GM10248 (cell line): Measurements from ENCODE around the gene GRIA1.

Experiments used
- CTCF ChIA-PET: fragments of 300-600 bp; sonication (Branson Sonifier 250); formaldehyde crosslinking; extraction: SDS; loops from one replicate; lab custom pipeline; 2021; ENCODE audit warnings: antibody characterized with exemption; lab: Yijun Ruan, JAX
- POLR2A ChIA-PET: fragments of 350-650 bp; sonication (Branson Sonifier 250); formaldehyde crosslinking; extraction: SDS; loops from one replicate; lab custom pipeline; 2020; ENCODE audit warnings: antibody characterized with exemption; lab: Yijun Ruan, JAX
- DNase-seq: peaks from one replicate; pipeline ENCODE4 v3.0.0; 2012; ENCODE audit errors: extremely low spot score
- TF ChIP-seq, protein P1 (sequence below): IDR thresholded peaks from 2 replicates; pipeline ENCODE4 v1.5.1; 2012; ENCODE audit warnings: mild to moderate bottlenecking, low read depth; ENCODE audit errors: extremely low read depth, missing control alignments, control extremely low read depth

GRIA1 gene

DNA sequence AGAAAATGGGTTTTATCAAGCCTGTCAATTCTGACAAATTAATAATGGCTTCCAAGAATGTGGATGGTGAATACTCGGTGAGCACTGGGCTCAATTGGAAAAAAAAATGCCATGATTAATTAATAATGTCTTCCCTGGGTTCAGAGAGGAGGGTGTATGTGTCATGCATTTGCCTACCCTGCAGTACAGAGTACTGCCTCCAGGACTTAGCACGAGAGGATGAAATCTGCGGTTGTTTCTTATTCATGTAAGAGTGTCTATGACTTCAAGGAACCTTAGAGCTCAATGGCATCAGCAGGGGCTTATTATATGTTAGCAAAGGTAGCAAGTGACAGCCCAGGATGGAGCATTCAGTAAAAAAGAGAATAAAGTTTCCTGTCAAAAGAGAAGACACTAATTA, 132.7 kb downstream of the GRIA1 start:
- DNase-seq: no peak
- POLR2A ChIA-PET: no interaction called here
- TF ChIP-seq, protein P1, sequence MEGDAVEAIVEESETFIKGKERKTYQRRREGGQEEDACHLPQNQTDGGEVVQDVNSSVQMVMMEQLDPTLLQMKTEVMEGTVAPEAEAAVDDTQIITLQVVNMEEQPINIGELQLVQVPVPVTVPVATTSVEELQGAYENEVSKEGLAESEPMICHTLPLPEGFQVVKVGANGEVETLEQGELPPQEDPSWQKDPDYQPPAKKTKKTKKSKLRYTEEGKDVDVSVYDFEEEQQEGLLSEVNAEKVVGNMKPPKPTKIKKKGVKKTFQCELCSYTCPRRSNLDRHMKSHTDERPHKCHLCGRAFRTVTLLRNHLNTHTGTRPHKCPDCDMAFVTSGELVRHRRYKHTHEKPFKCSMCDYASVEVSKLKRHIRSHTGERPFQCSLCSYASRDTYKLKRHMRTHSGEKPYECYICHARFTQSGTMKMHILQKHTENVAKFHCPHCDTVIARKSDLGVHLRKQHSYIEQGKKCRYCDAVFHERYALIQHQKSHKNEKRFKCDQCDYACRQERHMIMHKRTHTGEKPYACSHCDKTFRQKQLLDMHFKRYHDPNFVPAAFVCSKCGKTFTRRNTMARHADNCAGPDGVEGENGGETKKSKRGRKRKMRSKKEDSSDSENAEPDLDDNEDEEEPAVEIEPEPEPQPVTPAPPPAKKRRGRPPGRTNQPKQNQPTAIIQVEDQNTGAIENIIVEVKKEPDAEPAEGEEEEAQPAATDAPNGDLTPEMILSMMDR: no peak
- CTCF ChIA-PET: interaction anchor here (0.8 kb wide), 1 partner anchor 12 kb away, joined by 3 read pairs; no protein-coding TSS in a partner anchor

DNA sequence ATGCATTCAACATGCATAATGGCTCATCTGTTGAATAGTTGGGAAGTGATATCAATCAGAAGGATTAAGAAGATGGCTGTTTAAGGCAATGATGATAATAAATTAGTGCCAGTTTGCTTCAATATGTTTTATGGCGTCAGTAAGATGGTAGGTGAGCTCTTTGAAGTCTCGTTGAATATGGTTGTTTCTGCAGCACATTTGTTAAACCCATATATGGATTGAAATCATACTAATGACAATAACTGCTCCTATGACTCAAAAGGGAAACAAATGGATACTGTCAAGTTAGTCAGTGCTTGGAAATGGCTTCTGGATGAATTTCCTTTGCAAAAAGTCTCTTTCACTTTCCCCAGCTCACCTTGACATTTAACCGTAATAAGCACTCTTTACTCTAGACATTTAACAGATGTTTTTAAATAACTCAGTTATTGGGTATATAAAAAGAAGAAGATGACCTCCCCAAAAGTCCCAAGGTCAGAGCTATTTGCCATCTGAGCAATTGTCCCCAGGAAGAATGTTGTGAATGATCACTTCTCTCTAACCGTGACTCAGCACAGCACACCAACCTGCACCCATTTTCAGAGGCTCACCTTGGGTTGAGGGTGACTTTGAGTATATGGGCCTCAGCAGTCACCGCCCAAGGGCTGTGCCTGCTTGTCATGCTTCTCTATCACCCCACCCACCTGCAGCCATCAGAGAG, 133.4 kb downstream of the GRIA1 start:
- ChIA-PET CTCF (interaction anchor here (0.8 kb wide), 1 partner anchor 11 kb away, joined by 3 read pairs; no protein-coding TSS in a partner anchor), POLR2A (no interaction called here)
- TF ChIP-seq, protein P1: no peak
- DNase-seq: no peak

DNA sequence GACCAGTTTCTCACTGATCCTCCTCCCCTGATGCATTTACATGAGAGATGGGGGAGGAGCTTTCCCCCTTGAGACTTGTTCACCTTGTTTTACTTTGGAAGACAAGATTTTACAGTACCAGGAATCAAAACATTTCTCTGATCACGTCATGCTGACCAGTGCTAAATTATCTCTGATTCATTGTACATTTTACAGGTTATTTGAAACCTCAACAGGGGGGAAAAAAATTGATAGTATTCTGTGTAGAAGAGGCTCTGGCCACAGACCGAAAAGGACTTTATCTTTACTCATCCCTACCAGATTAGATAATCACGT, 133.9 kb downstream of the GRIA1 start:
- CTCF ChIA-PET: no interaction called here
- TF ChIP-seq, protein P1: no peak

DNA sequence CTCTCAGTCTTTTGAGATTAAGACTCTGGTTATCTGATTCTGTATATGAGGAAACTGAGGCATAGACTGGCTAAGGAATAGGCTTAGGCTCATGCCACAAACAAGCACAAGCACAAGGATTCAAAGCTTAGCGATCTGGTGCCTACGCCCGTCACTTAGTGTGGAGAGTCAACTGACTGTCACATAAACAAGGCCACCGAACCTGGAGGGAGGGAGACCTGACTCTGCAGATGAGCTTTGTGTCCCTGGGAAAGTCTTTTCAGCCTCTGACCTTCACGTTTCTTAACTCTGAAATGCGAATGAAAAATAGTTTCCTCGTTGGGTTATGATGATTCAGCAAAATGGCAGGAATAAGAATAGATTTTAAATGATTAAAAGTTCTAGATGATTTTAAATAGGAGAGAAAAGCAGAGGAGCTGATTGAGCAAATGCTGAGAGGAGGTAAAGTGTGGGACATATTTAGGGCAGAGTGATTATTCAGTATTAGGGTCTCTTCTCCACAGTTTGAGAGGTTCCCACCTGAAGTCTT, 135.4 kb downstream of the GRIA1 start:
- TF ChIP-seq, protein P1: no peak
- DNase-seq: no peak
- ChIA-PET CTCF (interaction anchor here (0.8 to 1.9 kb wide), 4 partner anchors 9 to 36 kb away, joined by 3 to 6 read pairs (median 3); no protein-coding TSS in a partner anchor), POLR2A (no interaction called here)

More for the DNA sequence above, 133.9 kb downstream of the GRIA1 start:
- DNase-seq: no peak
- POLR2A ChIA-PET: no interaction called here

DNA sequence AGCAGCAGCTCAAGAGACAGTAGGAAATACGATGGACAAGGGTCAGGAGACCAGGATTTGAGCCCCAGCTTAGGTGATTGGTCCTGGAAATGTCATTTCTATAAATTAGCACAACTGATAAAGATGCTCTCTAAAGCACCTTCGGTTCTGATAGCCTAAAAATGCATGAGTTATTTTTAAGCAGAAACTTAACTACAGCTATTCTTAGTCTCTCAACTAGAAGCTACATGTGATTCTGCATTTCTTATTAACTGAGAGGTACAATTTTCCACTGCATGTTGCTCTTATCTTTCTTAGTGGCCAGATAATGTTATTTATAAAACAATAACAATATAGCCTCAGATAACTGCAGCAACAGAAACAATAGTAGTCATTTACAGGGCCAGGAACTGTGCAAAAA, 136.4 kb downstream of the GRIA1 start:
- DNase-seq: no peak
- ChIA-PET POLR2A (no interaction called here), CTCF (interaction anchor here (1.2 to 1.9 kb wide), 3 partner anchors 8 to 37 kb away, joined by 3 to 6 read pairs (median 3); no protein-coding TSS in a partner anchor)
- TF ChIP-seq, protein P1: no peak

DNA sequence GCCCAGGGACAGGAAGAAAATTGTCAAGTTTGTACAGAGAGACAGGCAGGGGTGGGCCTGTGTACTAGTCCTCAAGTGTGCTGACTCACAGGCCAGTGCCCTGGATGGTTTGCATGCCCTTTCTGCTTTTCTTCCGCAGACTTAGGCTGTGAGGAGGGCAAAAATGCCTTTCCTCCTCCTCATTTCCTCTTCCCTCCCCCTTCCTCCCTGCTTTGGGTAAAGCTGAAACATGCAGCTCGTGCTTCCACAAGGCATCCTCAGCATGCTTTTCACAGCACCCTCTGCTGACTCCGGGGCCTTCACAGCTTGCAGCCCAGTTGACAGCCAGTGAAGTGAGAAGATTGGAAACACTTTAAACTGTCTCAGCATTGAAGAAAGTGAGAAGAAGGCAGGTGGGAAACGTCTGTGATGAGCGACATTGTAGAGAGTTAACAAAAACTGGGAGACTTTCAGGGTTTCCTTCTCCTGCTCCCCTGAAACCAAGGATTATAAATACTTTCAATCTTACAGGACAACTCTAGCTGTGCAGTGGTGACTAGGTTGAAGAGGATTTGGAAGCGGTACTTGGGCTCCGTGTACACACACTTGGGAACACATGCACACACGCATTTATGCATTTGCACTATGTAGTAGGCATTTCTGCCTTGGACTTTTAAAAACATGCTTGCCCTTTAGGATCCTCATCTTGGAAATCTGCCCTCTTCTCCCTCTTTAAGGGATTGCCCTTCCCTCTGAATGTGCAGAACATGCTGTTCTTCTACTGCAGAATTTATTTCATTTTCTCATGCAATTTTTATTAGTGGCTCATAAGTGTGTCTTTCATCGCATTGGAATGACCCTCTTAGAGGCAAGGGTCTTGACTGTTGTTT, 138.8 kb downstream of the GRIA1 start:
- TF ChIP-seq, protein P1: no peak
- DNase-seq: no peak
- POLR2A ChIA-PET: no interaction called here
- CTCF ChIA-PET: no interaction called here
